DMS79 (cell line): ENCODE data around the gene NHP2.
"Not testable (repeated sequence)": the region's sequence is repeated elsewhere in the genome, so short reads cannot be mapped to it uniquely, and the experiment has no call there.

Experiments
- DNase-seq: peaks from one replicate; lab custom pipeline; 2025; lab: John Stamatoyannopoulos, UW

The NHP2 gene

DNA sequence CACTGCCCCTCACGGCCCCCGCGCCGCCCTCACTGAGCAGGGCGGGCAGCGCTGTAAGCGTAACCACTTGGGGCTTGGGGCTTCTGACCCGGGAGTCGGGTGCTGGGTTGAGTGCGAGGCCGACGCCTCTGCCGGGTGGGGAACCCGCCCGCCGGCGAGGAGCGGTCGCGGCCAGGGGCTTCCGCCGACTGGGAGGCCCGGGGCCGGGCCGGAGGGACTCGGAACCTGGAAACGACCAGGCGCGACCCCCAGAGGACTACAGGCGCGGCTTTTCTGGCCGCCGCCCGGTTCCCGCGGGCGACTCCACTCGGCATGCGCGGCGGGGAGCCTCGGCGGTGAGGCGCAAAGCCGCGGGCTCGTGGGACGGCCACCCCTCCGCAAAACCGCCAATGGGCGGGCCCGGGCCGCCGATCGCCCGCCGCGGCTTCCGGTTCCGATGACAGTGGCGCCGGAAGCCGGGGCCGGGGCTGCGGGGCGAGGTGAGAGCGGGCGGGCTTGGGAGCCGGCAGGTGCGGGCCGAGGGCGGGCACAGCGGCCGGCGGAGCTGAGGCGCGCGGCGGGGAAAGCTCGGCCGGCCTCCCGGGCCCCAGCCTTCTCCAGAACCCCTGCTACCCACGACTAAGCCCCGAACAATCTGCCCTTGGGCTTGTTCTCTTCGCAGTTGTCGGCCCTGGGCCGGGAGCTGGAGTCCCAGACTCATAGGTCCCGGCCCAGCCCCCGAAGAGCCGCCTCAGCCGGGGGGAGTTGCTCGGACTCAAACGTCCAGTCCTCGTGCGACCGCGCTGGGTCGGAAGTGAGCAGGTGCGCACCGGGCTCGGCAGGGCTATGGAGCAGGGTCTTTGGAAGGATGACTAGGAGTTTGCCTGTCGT, 22.9 kb downstream of the NHP2 start, which contains the start of gene RMND5B:
Gene RMND5B, plus strand, starts transcription at position 439 of the 870 bp plus-strand sequence. CDS start 7,106 bp downstream, outside the sequence.
- peak; percentile 50 for DNase-seq

DNA sequence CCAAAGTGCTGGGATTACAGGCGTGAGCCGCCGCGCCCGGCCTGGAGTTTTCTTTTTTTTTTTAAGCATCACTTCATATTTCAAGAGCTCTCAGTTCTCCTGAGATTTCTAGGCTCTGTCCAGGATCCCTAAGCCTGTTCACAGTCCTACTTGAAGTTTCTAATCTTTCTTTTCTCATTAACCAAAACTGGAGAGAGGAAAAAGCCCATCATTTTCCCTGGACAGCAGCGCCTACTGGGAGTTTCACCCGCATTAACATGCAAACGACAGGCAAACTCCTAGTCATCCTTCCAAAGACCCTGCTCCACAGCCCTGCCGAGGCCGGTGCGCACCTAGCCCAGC, 23.5 kb downstream of the NHP2 start:
- DNase-seq = not testable (repeated sequence)

DNA sequence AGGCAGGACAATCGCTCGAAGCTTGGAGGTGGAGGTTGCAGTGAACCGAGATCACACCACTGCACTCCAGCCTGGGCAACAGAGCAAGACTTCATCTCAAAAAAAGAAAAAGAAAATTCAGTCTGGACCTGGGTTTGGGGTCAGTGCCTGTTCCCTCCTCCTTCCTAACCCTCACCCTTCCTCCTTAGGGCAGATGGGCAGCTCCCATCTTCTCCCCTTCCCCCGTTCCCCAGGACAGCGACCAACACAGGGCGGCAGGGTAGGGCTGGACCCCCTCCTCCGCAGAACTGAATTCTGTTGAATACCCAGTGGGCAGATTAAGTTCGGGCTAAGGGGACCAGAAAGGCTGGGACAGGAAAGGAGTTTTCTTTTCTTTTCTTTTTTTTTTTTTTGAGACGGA, 24.4 kb downstream of the NHP2 start:
- DNase-seq = no peak

GRCh38 chr5:178127300-178128009, 26.2 kb downstream of the NHP2 start:
- DNase-seq = not testable (repeated sequence)

DNA sequence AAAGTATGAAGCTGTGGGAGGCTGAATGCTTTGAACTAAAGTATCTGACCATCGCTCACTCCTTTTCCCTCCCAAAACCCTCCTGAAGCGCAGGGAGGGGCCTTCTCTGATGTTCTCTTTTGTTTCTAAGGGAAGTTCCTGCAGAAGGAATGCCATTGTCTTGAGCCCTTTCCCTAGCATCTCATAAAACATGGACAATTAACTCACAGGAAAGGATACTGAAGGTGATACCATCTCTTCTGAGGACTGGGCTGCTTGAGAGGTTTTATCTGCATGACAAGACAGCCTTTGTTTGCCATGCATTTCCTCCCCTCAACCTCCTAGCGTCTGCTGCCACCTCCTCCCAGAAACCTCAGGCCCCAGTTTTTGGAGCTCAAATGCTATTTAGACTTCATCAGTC, 27.1 kb downstream of the NHP2 start:
- DNase-seq = no peak

GRCh38 chr5:178125253-178125906, 28.3 kb downstream of the NHP2 start:
- DNase-seq = no peak

DNA sequence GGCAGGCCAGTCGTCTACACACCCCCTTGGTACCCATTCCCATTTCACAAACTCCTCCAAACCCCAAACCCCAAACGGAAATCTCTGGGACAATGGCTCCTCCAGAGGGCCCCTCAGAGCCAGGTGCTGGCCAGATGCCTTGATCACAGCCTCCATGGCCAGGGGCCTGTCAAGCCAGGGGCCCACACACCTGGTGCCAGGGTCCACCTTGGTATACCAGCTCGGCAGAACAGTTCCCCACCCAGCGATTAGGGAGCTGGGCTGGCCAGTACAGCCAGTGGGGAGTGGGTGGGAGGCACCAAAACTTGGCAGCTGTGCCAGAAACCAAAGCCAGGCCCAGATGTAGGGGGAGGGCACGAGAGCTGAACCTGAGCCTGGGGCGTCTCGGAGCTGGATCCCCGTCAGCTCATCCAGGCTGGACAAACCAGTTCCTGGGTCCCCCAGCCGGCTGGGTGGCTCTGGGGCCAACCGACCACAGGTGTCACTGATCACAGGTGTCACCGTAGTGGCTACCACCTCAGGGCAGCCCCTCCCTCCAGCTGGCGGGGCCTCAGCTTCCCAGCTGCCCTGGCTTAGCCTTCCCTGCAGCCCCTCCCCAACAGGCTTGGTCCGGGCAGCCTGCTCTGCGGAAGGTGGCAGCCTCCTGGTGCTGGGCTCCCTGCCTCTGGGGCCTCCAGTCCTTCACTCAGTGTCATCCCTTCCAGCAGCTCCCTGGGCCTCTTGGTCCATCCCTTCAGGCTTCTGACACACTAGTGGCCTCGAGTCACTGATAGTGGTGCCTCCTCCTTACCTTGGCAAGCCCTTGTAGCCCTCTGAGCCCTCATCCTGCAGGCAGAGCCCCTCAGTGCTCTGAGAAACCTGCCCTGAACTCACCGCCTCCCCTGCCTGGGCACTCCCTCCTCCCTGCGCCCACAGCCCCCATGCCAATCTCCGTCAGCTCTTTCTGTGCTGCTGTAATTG, 29.4 kb downstream of the NHP2 start:
- no peak for DNase-seq

- no peak for DNase-seq
Measured at GRCh38 chr5:178123094-178123965, 30.4 kb downstream of the NHP2 start.

- no peak for DNase-seq
Measured at GRCh38 chr5:178122346-178122745, 31.3 kb downstream of the NHP2 start.

- no peak for DNase-seq
Measured at GRCh38 chr5:178121391-178122276, 32.1 kb downstream of the NHP2 start.

DNA sequence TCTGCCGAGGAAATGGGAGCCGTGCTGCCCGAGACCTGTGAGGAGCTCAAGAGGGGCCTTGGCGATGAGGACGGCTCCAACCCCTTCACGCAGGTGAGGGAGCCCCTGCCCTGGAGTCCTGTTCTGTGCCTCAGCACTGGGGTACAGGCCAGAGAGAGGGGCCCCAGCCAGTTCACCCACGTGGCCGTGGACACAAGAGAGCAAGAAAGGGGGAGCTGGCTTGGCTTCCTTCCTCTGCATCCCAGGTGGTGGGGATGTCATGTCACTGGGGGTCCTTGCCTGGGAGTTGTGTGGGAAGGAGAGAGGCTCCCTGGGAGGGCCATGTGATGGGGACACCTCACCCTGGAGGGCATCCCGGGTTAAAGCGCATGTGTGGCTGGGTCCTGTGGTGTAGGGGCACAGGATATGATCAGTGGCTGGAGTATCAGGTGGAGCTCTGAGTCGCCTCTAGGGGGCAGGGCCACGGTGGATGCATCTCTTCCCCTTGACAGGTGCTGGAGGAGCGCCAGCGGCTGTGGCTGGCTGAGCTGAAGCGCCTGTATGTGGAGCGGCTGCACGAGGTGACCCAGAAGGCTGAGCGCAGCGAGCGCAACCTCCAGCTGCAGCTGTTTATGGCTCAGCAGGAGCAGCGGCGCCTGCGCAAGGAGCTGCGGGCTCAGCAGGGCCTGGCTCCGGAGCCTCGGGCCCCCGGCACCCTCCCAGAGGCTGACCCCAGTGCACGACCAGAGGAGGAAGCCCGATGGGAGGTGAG, 32.9 kb downstream of the NHP2 start:
- peak; percentile 60 for DNase-seq

DNA sequence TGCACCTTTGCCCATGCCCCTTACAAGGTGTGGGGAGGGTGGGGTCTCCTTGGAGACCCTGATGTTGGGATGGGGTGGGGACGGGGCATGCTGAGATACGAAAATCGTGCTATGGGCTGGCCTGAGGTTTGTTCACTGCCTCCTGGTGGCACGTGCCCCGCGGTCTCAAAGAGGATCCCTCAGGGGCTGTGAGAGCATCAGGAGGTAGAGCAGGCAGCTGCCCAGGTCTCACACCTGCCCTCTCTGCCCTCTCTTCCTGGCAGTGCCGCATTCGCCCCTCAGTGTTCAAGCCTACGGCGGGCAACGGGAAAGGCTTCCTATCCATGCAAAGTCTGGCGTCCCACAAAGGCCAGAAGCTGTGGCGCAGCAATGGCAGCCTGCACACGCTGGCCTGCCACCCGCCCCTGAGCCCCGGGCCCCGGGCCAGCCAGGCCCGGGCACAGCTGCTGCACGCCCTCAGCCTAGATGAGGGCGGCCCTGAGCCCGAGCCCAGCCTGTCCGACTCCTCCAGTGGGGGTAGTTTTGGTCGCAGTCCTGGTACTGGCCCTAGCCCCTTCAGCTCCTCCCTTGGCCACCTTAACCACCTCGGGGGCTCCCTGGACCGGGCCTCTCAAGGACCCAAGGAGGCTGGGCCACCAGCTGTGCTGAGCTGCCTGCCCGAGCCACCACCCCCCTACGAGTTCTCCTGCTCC, 33.6 kb downstream of the NHP2 start:
- no peak for DNase-seq

DNA sequence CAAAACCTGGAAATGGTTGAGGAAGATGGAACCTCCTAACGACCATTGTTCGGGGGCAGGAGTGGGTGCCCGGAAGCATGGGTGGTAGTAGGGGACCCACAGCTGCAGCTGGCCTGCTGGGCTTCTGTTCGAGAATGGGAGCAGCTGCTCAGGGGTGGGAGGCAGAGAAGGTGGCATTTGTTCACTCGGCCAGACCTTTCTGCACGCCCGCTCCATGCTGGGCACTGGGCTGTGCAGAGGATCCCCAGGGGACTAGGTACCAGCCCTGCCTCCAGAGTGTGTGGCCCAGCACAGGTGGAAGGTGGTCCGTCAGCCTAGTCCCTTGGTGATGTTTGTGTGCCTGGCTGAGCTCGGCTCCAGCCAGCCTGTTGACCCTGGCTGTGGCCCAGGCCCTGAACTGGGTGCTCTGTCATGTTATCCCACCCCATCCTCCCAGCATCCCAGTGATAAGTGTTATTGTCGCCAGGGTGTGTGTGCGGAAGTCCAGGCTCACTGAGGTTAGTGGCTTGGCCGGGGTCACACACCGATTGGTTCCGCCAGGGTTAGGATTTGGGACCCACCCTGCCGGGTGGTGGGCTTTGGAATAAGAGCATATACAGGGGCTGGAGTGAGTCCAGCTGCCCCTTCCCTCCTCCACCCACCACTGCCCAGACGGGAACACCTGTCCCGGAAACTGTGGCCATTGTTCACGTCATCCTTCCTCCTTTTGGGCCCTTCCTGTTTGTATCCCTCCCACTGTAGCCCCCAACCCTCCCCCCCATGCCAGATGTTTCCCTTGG, 35.6 kb downstream of the NHP2 start:
- no peak for DNase-seq

DNA sequence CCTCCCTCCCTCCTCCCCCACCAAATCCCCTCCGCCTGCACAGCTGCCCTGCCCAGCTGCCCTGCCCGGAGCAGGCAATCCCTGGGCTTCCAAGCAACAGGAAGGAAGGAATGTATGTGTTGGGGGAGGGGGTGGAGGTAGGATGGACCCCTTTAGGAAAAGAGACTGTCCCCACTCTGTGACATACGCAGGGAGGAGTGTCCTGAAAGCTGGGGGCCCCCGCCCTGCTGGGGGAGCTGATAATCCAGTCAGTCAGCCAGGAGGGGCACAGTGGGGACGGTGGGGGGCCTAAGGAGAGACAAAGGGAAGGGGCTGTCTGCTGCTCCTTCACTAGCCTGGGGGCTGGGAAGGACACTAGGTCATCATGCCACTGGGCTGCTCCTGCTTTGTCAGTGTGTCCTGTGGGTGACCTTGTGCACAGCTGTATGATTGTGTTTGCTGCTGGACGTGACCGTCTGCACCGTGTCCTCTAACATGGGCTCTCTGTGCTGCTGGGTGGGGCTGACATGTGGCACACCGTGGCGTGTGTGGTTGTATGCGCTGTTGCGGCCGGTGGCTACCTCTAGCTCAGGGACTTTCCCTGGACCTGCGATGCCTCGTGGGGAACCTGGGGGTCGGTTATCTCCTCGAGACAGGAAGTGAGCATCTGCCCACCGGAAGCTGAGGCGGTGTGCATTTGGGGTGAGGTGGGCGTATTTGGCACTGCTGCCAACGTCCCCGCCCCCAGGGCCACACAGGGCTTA, 37.4 kb downstream of the NHP2 start:
- no peak for DNase-seq

DNA sequence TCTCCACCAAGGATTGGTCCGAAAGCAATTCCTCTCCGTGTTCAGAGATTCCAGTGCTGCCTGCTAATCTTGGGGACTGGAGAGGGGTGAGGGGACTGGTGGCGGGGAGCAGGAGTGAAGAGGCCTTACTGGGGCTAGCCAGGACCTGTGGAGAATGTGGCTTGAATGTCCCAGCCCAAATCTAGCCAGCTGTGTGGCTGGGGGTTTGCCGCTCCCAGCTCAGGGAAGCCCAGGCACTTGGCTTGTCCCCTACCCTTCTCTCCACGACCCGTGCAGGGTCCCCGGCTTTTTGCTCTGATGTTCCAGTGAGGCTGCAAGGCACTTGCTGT, 37.9 kb downstream of the NHP2 start:
- no peak for DNase-seq

DNA sequence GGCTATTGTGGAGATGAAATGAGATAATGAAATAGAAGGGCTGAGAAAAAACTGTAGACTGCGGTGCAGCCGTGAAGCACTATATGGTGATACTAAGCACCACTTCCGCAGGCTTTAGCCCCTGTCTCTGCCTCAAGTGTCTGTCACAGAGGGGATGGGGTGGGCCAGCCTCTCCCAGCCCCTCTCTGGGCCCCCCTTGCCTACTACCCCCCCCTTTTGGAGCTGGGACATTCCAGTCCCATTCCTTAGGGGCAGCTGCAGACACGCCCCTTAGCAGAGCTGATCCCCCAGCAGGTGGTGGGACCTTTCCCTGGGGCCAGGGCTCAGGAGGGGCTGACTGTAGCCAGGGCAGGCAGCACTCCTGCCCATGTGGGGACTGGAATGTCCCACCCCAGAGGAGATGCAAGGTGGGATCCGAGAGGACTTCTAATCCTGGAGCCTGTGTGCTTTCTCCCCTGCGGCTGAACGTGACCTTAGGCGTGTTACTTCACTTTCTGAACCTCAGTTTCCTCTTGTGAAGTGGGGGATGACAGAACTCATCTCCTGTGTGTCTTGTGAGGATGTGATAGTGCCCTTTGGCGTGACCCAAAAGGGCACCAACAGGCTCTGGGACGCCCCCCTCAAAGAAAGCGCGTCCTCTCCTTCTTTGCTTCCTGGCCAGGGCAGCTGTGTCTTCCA, 38.4 kb downstream of the NHP2 start:
- no peak for DNase-seq
